Keratinocyte (primary cell): ENCODE data around the gene NAALADL2. TPM values are rescaled to one million over a fixed set of nuclear protein-coding genes. Genes with fewer than 3 reads are reported as not detected.
"Not testable (repeated sequence)": the region's sequence is repeated elsewhere in the genome, so short reads cannot be mapped to it uniquely, and the experiment has no call there.

Source experiments
- DNase-seq: peaks from one replicate; pipeline ENCODE4 v3.0.0-alpha.2; 2011; ENCODE audit warnings: low read depth, missing footprints, low spot score
- FAIRE-seq: peaks from 2 replicates; lab custom pipeline; 2011; peaks lifted over from hg19 to GRCh38; lab: Jason Lieb, UNC
- H2AFZ ChIP-seq: 2 replicates; pipeline ENCODE4 v1.6.0; 2012; ENCODE audit warnings: low read length, control low read depth, inconsistent platforms; ENCODE audit not compliant: control insufficient read depth
- H3K27ac ChIP-seq: 2 replicates; pipeline ENCODE4 v1.5.1; 2011; ENCODE audit warnings: low read length; ENCODE audit not compliant: control insufficient read depth, insufficient read depth
- H3K27me3 ChIP-seq: 3 replicates; pipeline ENCODE4 v1.6.0; 2011; ENCODE audit warnings: low read length; ENCODE audit not compliant: control insufficient read depth, insufficient read depth; ENCODE audit errors: extremely low read depth
- H3K36me3 ChIP-seq, 2 experiments: 2 replicates in 1 of 2; 3 replicates in 1 of 2; pipeline ENCODE4 v1.5.1; 2011; ENCODE audit warnings: low read length in 2 of 2, mild to moderate bottlenecking in 1 of 2; ENCODE audit not compliant: control insufficient read depth in 2 of 2, insufficient read depth in 2 of 2; ENCODE audit errors: extremely low read depth in 1 of 2
- H3K4me1 ChIP-seq: 3 replicates; pipeline ENCODE4 v1.5.1; 2011; ENCODE audit warnings: low read length; ENCODE audit not compliant: control insufficient read depth, insufficient read depth; ENCODE audit errors: extremely low read depth
- H3K4me2 ChIP-seq: 3 replicates; pipeline ENCODE4 v1.6.0; 2011; ENCODE audit warnings: low read depth, low read length; ENCODE audit not compliant: control insufficient read depth, insufficient read depth; ENCODE audit errors: extremely low read depth
- H3K4me3 ChIP-seq, 3 experiments: fragments of 200-600 bp in 1 of 3; sonication (generic) in 1 of 3; 2 replicates in 2 of 3; 3 replicates in 1 of 3; pipeline ENCODE4 v1.5.1; 2011 to 2016; ENCODE audit warnings: low read length in 3 of 3, mild to moderate bottlenecking in 3 of 3, control low read depth in 2 of 3, inconsistent platforms in 1 of 3, low read depth in 1 of 3, mixed read lengths in 1 of 3, mixed run types in 1 of 3, moderate library complexity in 1 of 3; ENCODE audit not compliant: control insufficient read depth in 2 of 3, insufficient read depth in 2 of 3; ENCODE audit errors: extremely low read depth in 1 of 3
- H3K79me2 ChIP-seq: 2 replicates; pipeline ENCODE4 v1.6.0; 2012; ENCODE audit warnings: low read length; ENCODE audit not compliant: control insufficient read depth, insufficient read depth
- H3K9ac ChIP-seq: 3 replicates; pipeline ENCODE4 v1.6.0; 2011; ENCODE audit warnings: low read length; ENCODE audit not compliant: control insufficient read depth, insufficient read depth; ENCODE audit errors: extremely low read depth
- H3K9me1 ChIP-seq: 3 replicates; pipeline ENCODE4 v1.6.0; 2011; ENCODE audit warnings: low read length; ENCODE audit not compliant: control insufficient read depth, insufficient read depth; ENCODE audit errors: extremely low read depth
- H3K9me3 ChIP-seq: 2 replicates; pipeline ENCODE4 v1.5.1; 2012; ENCODE audit warnings: low read depth, low read length; ENCODE audit not compliant: control insufficient read depth
- H4K20me1 ChIP-seq: 3 replicates; pipeline ENCODE4 v1.6.0; 2011; ENCODE audit warnings: low read length; ENCODE audit not compliant: control insufficient read depth, insufficient read depth; ENCODE audit errors: extremely low read depth
- CTCF ChIP-seq, 3 experiments: IDR thresholded peaks in 1 of 3; conservative IDR thresholded peaks in 1 of 3; optimal IDR thresholded peaks in 1 of 3; 2 replicates in 2 of 3; 3 replicates in 1 of 3; pipeline versions ENCODE3 to v1.5.1; 2011; ENCODE audit warnings: low read length in 3 of 3, mild to moderate bottlenecking in 3 of 3, moderate library complexity in 2 of 3, control low read depth in 1 of 3, inconsistent platforms in 1 of 3; ENCODE audit not compliant: insufficient read depth in 2 of 3; ENCODE audit errors: extremely low read depth in 1 of 3
- EZH2 ChIP-seq: IDR thresholded peaks from one replicate; pipeline ENCODE4 v1.6.1; 2012; ENCODE audit warnings: inconsistent platforms, mild to moderate bottlenecking, low read length, moderate library complexity
- dilution Hi-C: fragments of 300-500 bp; cut with MboI; formaldehyde crosslinking; loops from one replicate; pipeline ENCODE4 v1.7.0; 2020; ENCODE audit warnings: low sequenced_read_pairs; ENCODE audit not compliant: extremely low pct_ligation_motif_present
- polyA plus RNA-seq, 5 experiments: library from polyadenylated mRNA; depleted of rRNA in 3 of 5; stranded (reverse) in 3 of 5; stranded (forward) in 1 of 5; unstranded in 1 of 5; fragments of >200 nt; gene quantifications; 1 replicate in 1 of 5; 2 replicates in 3 of 5; 3 replicates in 1 of 5; pipeline versions ENCODE4 v1.2.1 to v1.2.3, GENCODE V29; 2011 to 2012; ENCODE audit warnings: missing spikeins in 2 of 5, low read depth in 1 of 5, low replicate concordance in 1 of 5

NAALADL2 gene
- polyA plus RNA-seq, 1 donor (not counting 4 experiments of a cell fraction or from before 2014, with no cell fraction given): 0.75 TPM

GRCh38 chr3:175129571-175129970, 270.4 kb downstream of the NAALADL2 start:
- no peaks in the 10 kb centered on the region for H4K20me1 ChIP-seq
- H2AFZ ChIP-seq: no peak overlapping the region
- no peak overlapping the region for H3K4me2 ChIP-seq
- TF ChIP-seq EZH2 (no peak), CTCF (optimal IDR thresholded peaks at IDR 0.05 in 1 of 3, IDR thresholded peaks at IDR 0.05 in 1 of 3, conservative IDR thresholded peaks at IDR 0.05 in 1 of 3; ENCODE audit: extremely low read depth in 1 of 3, insufficient read depth in 2 of 3, low read length in 3 of 3) (no peak)
- no peaks in the 10 kb centered on the region for H3K36me3 ChIP-seq
- no peaks in the 10 kb centered on the region for H3K9me1 ChIP-seq
- DNase-seq (no peak), FAIRE-seq (no peak)
- no peaks in the 10 kb centered on the region for H3K79me2 ChIP-seq
- no peak overlapping the region for H3K27ac ChIP-seq
- no peak overlapping the region for H3K4me3 ChIP-seq
- H3K4me1 ChIP-seq: no peaks in the 10 kb centered on the region
- H3K27me3 ChIP-seq: no peaks in the 10 kb centered on the region
- dilution Hi-C loops: no loop called here
- no peaks in the 10 kb centered on the region for H3K9me3 ChIP-seq
- H3K9ac ChIP-seq: no peak overlapping the region

GRCh38 chr3:175131866-175132265, 272.7 kb downstream of the NAALADL2 start:
- H3K36me3 ChIP-seq, H3K27ac ChIP-seq, H3K9me3 ChIP-seq, H3K4me2 ChIP-seq, H3K4me1 ChIP-seq, H3K4me3 ChIP-seq, dilution Hi-C loops, H4K20me1 ChIP-seq, H3K9ac ChIP-seq, H3K27me3 ChIP-seq, DNase-seq, H3K9me1 ChIP-seq, FAIRE-seq, H3K79me2 ChIP-seq, H2AFZ ChIP-seq: not testable (repeated sequence)

GRCh38 chr3:175132706-175133105, 273.6 kb downstream of the NAALADL2 start:
- dilution Hi-C loops, H3K4me3 ChIP-seq, H3K4me2 ChIP-seq, H3K4me1 ChIP-seq, H3K27me3 ChIP-seq, H3K79me2 ChIP-seq, DNase-seq, H2AFZ ChIP-seq, H3K9me3 ChIP-seq, H3K9ac ChIP-seq, FAIRE-seq, H4K20me1 ChIP-seq, H3K9me1 ChIP-seq, H3K27ac ChIP-seq, H3K36me3 ChIP-seq: not testable (repeated sequence)
